HCT116 (cell line): ENCODE measurements around the gene KBTBD8. TPM values are rescaled to one million over a fixed set of nuclear protein-coding genes. Genes with fewer than 3 reads are reported as not detected.

Source experiments
- ATAC-seq: fragments of 200-7000 bp; cut with Tn5 transposase; 2 replicates; pipeline ENCODE4 v1.9.1; 2020; ENCODE audit warnings: mild to moderate bottlenecking, moderate library complexity
- BruUV-seq: library from RNA; stranded (reverse); fragments of 400-500 nt; replicated peaks from 2 replicates; lab custom pipeline; 2021; lab: Mats Ljungman, UMichigan
- CTCF ChIA-PET: fragments of 300-600 bp; sonication (Branson Sonifier 250); formaldehyde crosslinking; loops from one replicate; lab custom pipeline; 2021; ENCODE audit warnings: antibody characterized with exemption; lab: Charles Lee
- POLR2A ChIA-PET: fragments of 300-600, 350-600 bp; sonication (Branson Sonifier 250); formaldehyde crosslinking; loops from one replicate; lab custom pipeline; 2021; ENCODE audit warnings: antibody characterized with exemption; lab: Charles Lee
- RAD21 ChIA-PET, 2 experiments: fragments of 300-600 bp; sonication (Branson Sonifier 250); formaldehyde crosslinking; loops; one replicate each; lab custom pipeline; 2023; ENCODE audit warnings: low total read pairs in 2 of 2; ENCODE audit not compliant: uncharacterized antibody in 2 of 2, unreplicated experiment in 2 of 2, low non-redundant PET in 1 of 2; lab: Charles Lee
- DNase-seq: peaks from one replicate; pipeline ENCODE4 v3.0.0-alpha.2; 2010; ENCODE audit warnings: low read depth, low spot score
- H2AFZ ChIP-seq: fragments of 200-600 bp; shearing (Covaris generic), sonication (generic); 2 replicates; pipeline ENCODE4 v1.6.1; 2017; ENCODE audit warnings: low read depth, mixed run types, mixed read lengths, antibody characterized with exemption, low read length; ENCODE audit not compliant: poor library complexity, severe bottlenecking
- H3K27ac ChIP-seq: 2 replicates; pipeline ENCODE4 v1.5.1; 2012; ENCODE audit warnings: low read depth, low read length
- H3K27me3 ChIP-seq: fragments of 200-600 bp; sonication (generic); 2 replicates; pipeline ENCODE4 v1.6.1; 2016; ENCODE audit warnings: mixed run types, low read length, mixed read lengths; ENCODE audit not compliant: insufficient read depth
- H3K36me3 ChIP-seq, 2 experiments: fragments of 200-500 bp in 1 of 2; fragments of 200-600 bp in 1 of 2; sonication (Bioruptor generic) in 1 of 2; sonication (generic) in 1 of 2; 2 replicates each; pipeline versions ENCODE4 v1.5.1 to v1.6.1; 2014 to 2016; ENCODE audit warnings: low read length in 2 of 2, inconsistent platforms in 1 of 2, mixed read lengths in 1 of 2, mixed run types in 1 of 2; ENCODE audit not compliant: insufficient read depth in 2 of 2, control insufficient read depth in 1 of 2
- H3K4me1 ChIP-seq, 2 experiments: fragments of 200-600 bp in 1 of 2; sonication (generic) in 1 of 2; 2 replicates each; pipeline versions ENCODE4 v1.5.1 to v1.6.1; 2012 to 2017; ENCODE audit warnings: low read length in 2 of 2, inconsistent platforms in 1 of 2, mild to moderate bottlenecking in 1 of 2, mixed read lengths in 1 of 2, mixed run types in 1 of 2, moderate library complexity in 1 of 2; ENCODE audit not compliant: insufficient read depth in 2 of 2, control insufficient read depth in 1 of 2
- H3K4me2 ChIP-seq: fragments of 200-600 bp; sonication (generic); 2 replicates; pipeline ENCODE4 v1.6.1; 2017; ENCODE audit warnings: mixed run types, low read length, mixed read lengths
- H3K4me3 ChIP-seq, 2 experiments: fragments of 200-600 bp in 1 of 2; sonication (generic) in 1 of 2; replicated peaks in 1 of 2; 2 replicates each; pipeline ENCODE4 v1.5.1; 2011 to 2016; ENCODE audit warnings: low read length in 2 of 2, control low read depth in 1 of 2, low read depth in 1 of 2, mild to moderate bottlenecking in 1 of 2, mixed read lengths in 1 of 2, mixed run types in 1 of 2
- H3K79me2 ChIP-seq: fragments of 200-600 bp; sonication (generic); 2 replicates; pipeline ENCODE4 v1.6.1; 2017; ENCODE audit warnings: mild to moderate bottlenecking, mixed run types, low read length, moderate library complexity, mixed read lengths; ENCODE audit not compliant: insufficient read depth
- H3K9ac ChIP-seq: fragments of 200-600 bp; sonication (generic); 2 replicates; pipeline ENCODE4 v1.6.1; 2016; ENCODE audit warnings: low read length, mixed read lengths
- H3K9me2 ChIP-seq: fragments of 200-600 bp; sonication (generic), shearing (Covaris generic); 2 replicates; pipeline ENCODE4 v1.6.1; 2017; ENCODE audit warnings: mixed run types, mild to moderate bottlenecking, moderate library complexity; ENCODE audit not compliant: insufficient read depth
- H3K9me3 ChIP-seq, 2 experiments: fragments of 200-500 bp in 1 of 2; fragments of 200-600 bp in 1 of 2; sonication (Bioruptor generic) in 1 of 2; sonication (generic) in 1 of 2; 2 replicates each; pipeline ENCODE4 v1.6.1; 2014 to 2017; ENCODE audit warnings: low read length in 2 of 2, mixed read lengths in 2 of 2, inconsistent platforms in 1 of 2, low read depth in 1 of 2, mild to moderate bottlenecking in 1 of 2, mixed run types in 1 of 2, moderate library complexity in 1 of 2; ENCODE audit not compliant: control insufficient read depth in 1 of 2, insufficient read depth in 1 of 2
- H4K20me1 ChIP-seq: fragments of 200-600 bp; sonication (generic), shearing (Covaris generic); 2 replicates; pipeline ENCODE4 v1.6.1; 2017; ENCODE audit warnings: mixed run types, mild to moderate bottlenecking, moderate library complexity; ENCODE audit not compliant: insufficient read depth
- ATF3 ChIP-seq: IDR thresholded peaks from 2 replicates; pipeline ENCODE4 v1.6.1; 2012
- CEBPB ChIP-seq: IDR thresholded peaks from 2 replicates; pipeline ENCODE4 v1.6.1; 2012; ENCODE audit warnings: low read depth
- EGR1 ChIP-seq: IDR thresholded peaks from 2 replicates; pipeline ENCODE4 v1.6.1; 2012; ENCODE audit warnings: low read depth
- ELF1 ChIP-seq: IDR thresholded peaks from 2 replicates; pipeline ENCODE4 v1.6.1; 2012; ENCODE audit warnings: low read depth, borderline replicate concordance
- EZH2 ChIP-seq: fragments of 200-600 bp; sonication (generic); IDR thresholded peaks from 2 replicates; pipeline ENCODE4 v1.6.1; 2017; ENCODE audit warnings: antibody characterized with exemption, mixed run types
- FOSL1 ChIP-seq: IDR thresholded peaks from 2 replicates; pipeline ENCODE4 v1.6.1; 2012; ENCODE audit warnings: low read depth
- JUND ChIP-seq: IDR thresholded peaks from 2 replicates; pipeline ENCODE4 v1.6.1; 2012
- POLR2A ChIP-seq: IDR thresholded peaks from 2 replicates; pipeline ENCODE4 v1.7.0; 2011; ENCODE audit warnings: borderline replicate concordance; ENCODE audit not compliant: insufficient read depth, insufficient read length; ENCODE audit errors: extremely low read depth
- RAD21 ChIP-seq: IDR thresholded peaks from 2 replicates; pipeline ENCODE4 v1.6.1; 2012; ENCODE audit warnings: low read depth, mild to moderate bottlenecking
- SIN3A ChIP-seq: IDR thresholded peaks from 2 replicates; pipeline ENCODE4 v1.6.1; 2012; ENCODE audit warnings: low read depth
- SRF ChIP-seq: IDR thresholded peaks from 2 replicates; pipeline ENCODE4 v1.6.1; 2012; ENCODE audit warnings: low read depth
- TCF7L2 ChIP-seq: IDR thresholded peaks from 2 replicates; pipeline ENCODE4 v1.7.0; 2011; ENCODE audit warnings: borderline replicate concordance, inconsistent platforms; ENCODE audit not compliant: insufficient read depth, insufficient read length; ENCODE audit errors: extremely low read depth
- ZBTB33 ChIP-seq: IDR thresholded peaks from 2 replicates; pipeline ENCODE4 v1.6.1; 2011; ENCODE audit warnings: mild to moderate bottlenecking, low read length, moderate library complexity; ENCODE audit not compliant: insufficient replicate concordance; ENCODE audit errors: extremely low read depth
- ZFX ChIP-seq: fragments of 450-650 bp; IDR thresholded peaks from 2 replicates; pipeline ENCODE4 v1.6.1; 2017
- intact Hi-C: fragments of 100-400 bp; cut with micrococcal nuclease; formaldehyde crosslinking; loops from 2 replicates; pipeline ENCODE4 v1.10.0; 2022
- total RNA-seq: library from RNA; stranded (reverse); gene quantifications from one replicate; pipeline ENCODE4 v1.2.1, GENCODE V29; 2021; ENCODE audit not compliant: unreplicated experiment

Gene KBTBD8
- total RNA-seq, 1 experiment from 2014 or later: 1.4 TPM

GRCh38 chr3:67031986-67032385 lies 33.9 kb downstream of the KBTBD8 start (continued):
- no peak for TF ChIP-seq ZBTB33
- no peak for TF ChIP-seq TCF7L2
- TF ChIP-seq SRF: no peak

- Histone ChIP-seq H3K36me3 (no peaks in the 10 kb centered on the region), H3K4me3 (no peak overlapping the region), H3K4me1 (no peaks in the 10 kb centered on the region), H3K9me2 (no peaks in the 10 kb centered on the region), H3K9ac (no peak overlapping the region), H3K27ac (no peak overlapping the region), H3K9me3 (no peaks in the 10 kb centered on the region), H4K20me1 (no peaks in the 10 kb centered on the region; the same call in 1 of the 2 replicates), H2AFZ (no peak overlapping the region), H3K79me2 (no peaks in the 10 kb centered on the region), H3K27me3 (no peaks in the 10 kb centered on the region), H3K4me2 (no peak overlapping the region)
- TF ChIP-seq ZFX (no peak), CEBPB (no peak), SIN3A (no peak), FOSL1 (no peak), EZH2 (no peak), ELF1 (no peak), TCF7L2 (no peak), POLR2A (no peak), JUND (no peak), EGR1 (no peak), ATF3 (no peak), RAD21 (no peak)
- no TSS peak for BruUV-seq
- ChIA-PET RAD21 (no interaction called here), CTCF (no interaction called here), POLR2A (no interaction called here)
- intact Hi-C loops: no loop called here
- no peak for DNase-seq
- no peak for ATAC-seq
Observed at GRCh38 chr3:67033079-67033478, 35.0 kb downstream of the KBTBD8 start.
